DOHH2 (cell line): Measurements from ENCODE around the gene WDR45.

Source experiments
- H3F3A ChIP-seq: fragments of 200-600 bp; sonication (generic), shearing (Covaris generic); 2 replicates; pipeline ENCODE4 v1.6.0; 2016; ENCODE audit warnings: antibody characterized with exemption, mild to moderate bottlenecking; ENCODE audit not compliant: control insufficient read depth, insufficient read depth
- H3K27ac ChIP-seq: fragments of 200-600 bp; sonication (generic); 2 replicates; pipeline ENCODE4 v1.5.1; 2014; ENCODE audit warnings: low read depth, mild to moderate bottlenecking, low read length, moderate library complexity
- H3K27me3 ChIP-seq: fragments of 200-600 bp; sonication (generic); 2 replicates; pipeline ENCODE4 v1.6.1; 2014; ENCODE audit warnings: mild to moderate bottlenecking, low read length, mixed read lengths; ENCODE audit not compliant: control insufficient read depth
- H3K36me3 ChIP-seq: fragments of 200-600 bp; sonication (generic); 2 replicates; pipeline ENCODE4 v1.6.1; 2014; ENCODE audit warnings: mild to moderate bottlenecking, low read length, moderate library complexity, mixed read lengths; ENCODE audit not compliant: control insufficient read depth
- H3K4me1 ChIP-seq: fragments of 200-600 bp; sonication (generic); 2 replicates; pipeline ENCODE4 v1.6.1; 2014; ENCODE audit warnings: mild to moderate bottlenecking, low read length, mixed read lengths; ENCODE audit not compliant: control insufficient read depth
- H3K4me2 ChIP-seq: fragments of 200-600 bp; sonication (generic); 2 replicates; pipeline ENCODE4 v1.6.0; 2014; ENCODE audit warnings: mild to moderate bottlenecking, low read length, moderate library complexity
- H3K4me3 ChIP-seq: fragments of 200-600 bp; sonication (generic); 2 replicates; pipeline ENCODE4 v1.5.1; 2014; ENCODE audit warnings: mild to moderate bottlenecking, low read length, mixed read lengths
- H3K79me2 ChIP-seq: fragments of 200-600 bp; sonication (generic); 2 replicates; pipeline ENCODE4 v1.6.1; 2014; ENCODE audit warnings: mild to moderate bottlenecking, low read length, mixed read lengths; ENCODE audit not compliant: control insufficient read depth
- H3K9me2 ChIP-seq: fragments of 200-600 bp; sonication (generic); replicated peaks from 2 replicates; pipeline ENCODE4 v1.6.1; 2014; ENCODE audit warnings: mild to moderate bottlenecking, low read length, mixed read lengths; ENCODE audit not compliant: control insufficient read depth
- H3K9me3 ChIP-seq: fragments of 200-600 bp; sonication (generic); 2 replicates; pipeline ENCODE4 v1.6.1; 2014; ENCODE audit warnings: antibody characterized with exemption, low read length, mixed read lengths; ENCODE audit not compliant: control insufficient read depth, insufficient read depth
- H4K20me1 ChIP-seq: fragments of 200-600 bp; sonication (generic); 2 replicates; pipeline ENCODE4 v1.6.0; 2014; ENCODE audit warnings: low read depth, mild to moderate bottlenecking, antibody characterized with exemption, low read length, moderate library complexity; ENCODE audit not compliant: control insufficient read depth, insufficient read depth
- EZH2phosphoT487 ChIP-seq: fragments of 200-600 bp; sonication (generic); IDR thresholded peaks from 2 replicates; pipeline ENCODE4 v1.6.1; 2017; ENCODE audit warnings: borderline replicate concordance, mild to moderate bottlenecking, antibody characterized with exemption, low read length, moderate library complexity, mixed read lengths
- TF ChIP-seq, protein P1 (sequence below): fragments of 200-600 bp; sonication (generic); IDR thresholded peaks from one replicate; pipeline ENCODE4 v1.5.1; 2014; ENCODE audit warnings: antibody characterized with exemption, mild to moderate bottlenecking, low read depth, low read length; ENCODE audit not compliant: poor library complexity, severe bottlenecking

WDR45 gene

DNA sequence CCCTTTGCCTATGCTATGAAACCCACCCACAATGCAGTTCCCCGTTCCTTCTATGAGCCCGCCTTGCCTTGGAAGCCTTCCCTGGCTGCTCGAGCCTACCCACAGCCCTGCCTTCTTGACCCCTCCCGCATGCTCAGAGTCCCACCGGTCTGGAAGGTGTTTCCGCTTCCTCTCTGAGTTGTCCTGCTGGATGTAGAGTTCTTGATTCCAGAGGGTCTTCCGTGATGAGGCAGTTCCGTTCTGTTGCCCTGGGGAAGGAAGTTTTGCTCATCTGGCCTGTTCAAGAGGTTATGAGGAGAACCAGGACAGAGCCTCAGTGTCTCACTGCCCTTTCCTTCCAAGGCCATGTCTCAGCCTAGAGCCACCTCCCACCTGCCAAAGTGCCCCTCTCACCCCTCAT is 36.4 kb upstream of the WDR45 start:
- Histone ChIP-seq H3K4me2 (no peak overlapping the region), H3K9me3 (no peaks in the 10 kb centered on the region), H3K4me3 (no peak overlapping the region), H3F3A (no peaks in the 10 kb centered on the region), H4K20me1 (no peaks in the 10 kb centered on the region), H3K27ac (no peak overlapping the region), H3K27me3 (no peaks in the 10 kb centered on the region), H3K36me3 (peaks cover 24% of the 10 kb centered on the region), H3K4me1 (no peaks in the 10 kb centered on the region), H3K9me2 (no peaks in the 10 kb centered on the region), H3K79me2 (no peaks in the 10 kb centered on the region)
- TF ChIP-seq EZH2phosphoT487 = no peak

DNA sequence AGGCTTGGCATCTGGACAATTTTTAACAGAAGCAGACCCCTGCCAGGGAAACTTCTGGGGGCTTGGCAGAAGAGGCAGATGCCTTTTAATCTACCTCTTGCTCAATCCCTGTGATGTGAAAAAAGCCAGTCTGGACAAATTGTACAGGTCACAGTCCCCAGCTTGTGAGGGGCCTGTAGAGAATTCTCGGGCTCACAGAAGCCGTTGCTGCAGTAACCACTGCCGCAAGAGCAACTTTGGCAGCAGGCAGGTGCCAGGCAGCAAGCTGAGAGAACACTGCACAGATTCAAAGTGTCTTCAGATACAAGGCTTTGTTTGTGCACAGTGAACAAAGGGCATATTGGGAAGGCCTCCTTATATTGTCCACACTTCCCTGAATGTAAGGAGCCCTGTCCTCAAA is 32.1 kb upstream of the WDR45 start:
- Histone ChIP-seq H3K4me3 (no peak overlapping the region), H3K4me1 (no peaks in the 10 kb centered on the region), H3K36me3 (peaks cover 18% of the 10 kb centered on the region; the same call in 1 of the 2 replicates), H3K79me2 (no peaks in the 10 kb centered on the region), H3F3A (no peaks in the 10 kb centered on the region), H3K27me3 (no peaks in the 10 kb centered on the region), H4K20me1 (no peaks in the 10 kb centered on the region), H3K9me3 (no peaks in the 10 kb centered on the region), H3K4me2 (no peak overlapping the region), H3K27ac (no peak overlapping the region), H3K9me2 (no peaks in the 10 kb centered on the region)
- TF ChIP-seq, protein P1, sequence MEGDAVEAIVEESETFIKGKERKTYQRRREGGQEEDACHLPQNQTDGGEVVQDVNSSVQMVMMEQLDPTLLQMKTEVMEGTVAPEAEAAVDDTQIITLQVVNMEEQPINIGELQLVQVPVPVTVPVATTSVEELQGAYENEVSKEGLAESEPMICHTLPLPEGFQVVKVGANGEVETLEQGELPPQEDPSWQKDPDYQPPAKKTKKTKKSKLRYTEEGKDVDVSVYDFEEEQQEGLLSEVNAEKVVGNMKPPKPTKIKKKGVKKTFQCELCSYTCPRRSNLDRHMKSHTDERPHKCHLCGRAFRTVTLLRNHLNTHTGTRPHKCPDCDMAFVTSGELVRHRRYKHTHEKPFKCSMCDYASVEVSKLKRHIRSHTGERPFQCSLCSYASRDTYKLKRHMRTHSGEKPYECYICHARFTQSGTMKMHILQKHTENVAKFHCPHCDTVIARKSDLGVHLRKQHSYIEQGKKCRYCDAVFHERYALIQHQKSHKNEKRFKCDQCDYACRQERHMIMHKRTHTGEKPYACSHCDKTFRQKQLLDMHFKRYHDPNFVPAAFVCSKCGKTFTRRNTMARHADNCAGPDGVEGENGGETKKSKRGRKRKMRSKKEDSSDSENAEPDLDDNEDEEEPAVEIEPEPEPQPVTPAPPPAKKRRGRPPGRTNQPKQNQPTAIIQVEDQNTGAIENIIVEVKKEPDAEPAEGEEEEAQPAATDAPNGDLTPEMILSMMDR = no peak
- no peak for TF ChIP-seq EZH2phosphoT487

DNA sequence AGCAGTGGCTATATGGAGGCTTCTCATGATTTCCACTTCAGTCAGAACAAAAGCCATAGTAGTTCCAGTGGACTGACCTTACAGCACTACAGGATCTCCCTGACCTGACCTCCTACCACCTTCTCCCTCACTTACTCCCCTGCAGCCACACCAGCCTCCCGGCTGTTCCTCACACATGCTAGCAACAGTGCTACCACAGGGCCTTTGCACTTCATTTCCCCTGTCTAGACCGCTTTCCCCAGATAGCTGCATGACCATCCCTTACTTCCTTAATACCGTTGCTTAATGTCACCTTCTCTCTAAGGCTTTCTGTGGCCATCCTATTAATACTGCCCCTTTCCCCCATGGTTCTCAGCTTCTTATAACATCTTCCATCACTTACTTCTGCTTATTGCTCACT is 30.7 kb upstream of the WDR45 start:
- H4K20me1 ChIP-seq = no peaks in the 10 kb centered on the region
- H3F3A ChIP-seq = no peaks in the 10 kb centered on the region
- peaks cover 11% of the 10 kb centered on the region; the same call in 1 of the 2 replicates for H3K36me3 ChIP-seq

DNA sequence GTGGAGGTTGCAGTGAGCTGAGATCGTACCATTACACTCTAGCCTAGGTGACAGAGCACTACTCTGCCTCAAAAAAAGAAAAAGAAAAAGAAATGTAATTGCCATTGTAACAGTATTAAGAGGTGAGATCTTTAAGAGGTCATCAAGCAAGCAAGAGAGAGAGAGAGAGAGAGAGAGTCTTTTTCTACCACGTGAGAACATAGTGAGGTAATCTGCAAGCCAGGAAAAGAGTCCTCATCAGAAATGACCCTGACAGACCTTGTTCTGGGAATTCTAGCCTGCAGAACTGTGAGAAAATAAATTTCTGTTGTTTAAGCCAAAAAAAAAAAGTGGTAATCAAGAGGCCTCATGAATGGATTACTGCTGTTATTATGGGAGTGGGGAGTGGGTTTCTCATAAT is 29.0 kb upstream of the WDR45 start:
- H3K36me3 ChIP-seq = peaks cover 9% of the 10 kb centered on the region; the same call in 1 of the 2 replicates
- H3K27me3 ChIP-seq = no peaks in the 10 kb centered on the region
- H3K4me3 ChIP-seq = no peak overlapping the region
- H3K4me2 ChIP-seq = no peak overlapping the region
- H3K79me2 ChIP-seq = no peaks in the 10 kb centered on the region
- H3F3A ChIP-seq = no peaks in the 10 kb centered on the region
- TF ChIP-seq EZH2phosphoT487 = no peak
- TF ChIP-seq, protein P1 = no peak
- no peaks in the 10 kb centered on the region for H4K20me1 ChIP-seq
- H3K27ac ChIP-seq = no peak overlapping the region
- no peaks in the 10 kb centered on the region for H3K9me2 ChIP-seq
- H3K9me3 ChIP-seq = no peaks in the 10 kb centered on the region
- no peaks in the 10 kb centered on the region for H3K4me1 ChIP-seq

More for the DNA sequence above, 30.7 kb upstream of the WDR45 start:
- Histone ChIP-seq H3K27me3 (no peaks in the 10 kb centered on the region), H3K4me1 (no peaks in the 10 kb centered on the region), H3K79me2 (no peaks in the 10 kb centered on the region), H3K9me3 (no peaks in the 10 kb centered on the region), H3K27ac (no peak overlapping the region), H3K4me3 (no peak overlapping the region), H3K9me2 (no peaks in the 10 kb centered on the region), H3K4me2 (no peak overlapping the region)
- TF ChIP-seq, protein P1 = no peak
- no peak for TF ChIP-seq EZH2phosphoT487
